Endothelial cell (in vitro differentiated cells): ENCODE measurements around the gene DFFA. TPM values are rescaled to one million over a fixed set of nuclear protein-coding genes. Genes with fewer than 3 reads are reported as not detected.

Experiments
- DNase-seq: peaks from one replicate; pipeline ENCODE4 v3.0.0; 2021; ENCODE audit warnings: low spot score
- H3K27ac Mint-ChIP-seq: one replicate; pipeline ENCODE4 v1.8.0; 2021; ENCODE audit warnings: mixed read lengths, inconsistent platforms; ENCODE audit not compliant: unreplicated experiment
- H3K27me3 Mint-ChIP-seq: one replicate; pipeline ENCODE4 v1.8.0; 2021; ENCODE audit warnings: mild to moderate bottlenecking, moderate library complexity, mixed read lengths, inconsistent platforms; ENCODE audit not compliant: unreplicated experiment
- H3K36me3 Mint-ChIP-seq: one replicate; pipeline ENCODE4 v1.8.0; 2021; ENCODE audit warnings: mild to moderate bottlenecking, low read depth, mixed read lengths, inconsistent platforms; ENCODE audit not compliant: unreplicated experiment
- H3K4me1 Mint-ChIP-seq: one replicate; pipeline ENCODE4 v1.8.0; 2021; ENCODE audit warnings: mild to moderate bottlenecking, mixed read lengths, inconsistent platforms; ENCODE audit not compliant: unreplicated experiment
- H3K4me3 Mint-ChIP-seq: one replicate; pipeline ENCODE4 v1.8.0; 2021; ENCODE audit warnings: mild to moderate bottlenecking, mixed read lengths, inconsistent platforms; ENCODE audit not compliant: unreplicated experiment
- H3K9me3 Mint-ChIP-seq: one replicate; pipeline ENCODE4 v1.8.0; 2021; ENCODE audit warnings: mixed read lengths, inconsistent platforms; ENCODE audit not compliant: unreplicated experiment
- CTCF ChIP-seq: fragments of 200-600 bp; sonication (generic); IDR thresholded peaks from one replicate; pipeline ENCODE4 v1.5.0; 2021; ENCODE audit warnings: antibody characterized with exemption; ENCODE audit not compliant: unreplicated experiment
- total RNA-seq: library from RNA; stranded (reverse); fragmentation: NEBNext Ultra II Directional; extraction: Animal tissue kit (Norgen Biotek cat#: 25700); gene quantifications from one replicate; pipeline ENCODE4 v1.2.1, GENCODE V29; 2021; ENCODE audit not compliant: unreplicated experiment

DFFA gene
- total RNA-seq, 1 donor from 2014 or later: 77.1 TPM

GRCh38 chr1:10444795-10445397 is 27.4 kb downstream of the DFFA start:
- TF ChIP-seq CTCF: no peak
- Mint-ChIP-seq H3K27ac (no peak overlapping the region), H3K9me3 (no peaks in the 10 kb centered on the region), H3K27me3 (no peaks in the 10 kb centered on the region), H3K36me3 (no peaks in the 10 kb centered on the region), H3K4me1 (peaks cover 6% of the 10 kb centered on the region), H3K4me3 (no peak overlapping the region)
- DNase-seq: no peak

- no peak for DNase-seq
- H3K36me3 Mint-ChIP-seq: no peaks in the 10 kb centered on the region
- no peaks in the 10 kb centered on the region for H3K4me1 Mint-ChIP-seq
- no peak overlapping the region for H3K4me3 Mint-ChIP-seq
- no peak for TF ChIP-seq CTCF
- no peak overlapping the region for H3K27ac Mint-ChIP-seq
- H3K9me3 Mint-ChIP-seq: no peaks in the 10 kb centered on the region
- no peaks in the 10 kb centered on the region for H3K27me3 Mint-ChIP-seq
Observed at GRCh38 chr1:10444248-10444647, 28.1 kb downstream of the DFFA start.

- H3K4me3 Mint-ChIP-seq: no peak overlapping the region
- no peaks in the 10 kb centered on the region for H3K36me3 Mint-ChIP-seq
- no peaks in the 10 kb centered on the region for H3K4me1 Mint-ChIP-seq
- H3K27ac Mint-ChIP-seq: no peak overlapping the region
- DNase-seq: no peak
- TF ChIP-seq CTCF: no peak
- H3K27me3 Mint-ChIP-seq: peaks cover 2% of the 10 kb centered on the region
- no peaks in the 10 kb centered on the region for H3K9me3 Mint-ChIP-seq
Observed at GRCh38 chr1:10440794-10441193, 31.5 kb downstream of the DFFA start.

GRCh38 chr1:10440305-10440704 is 32.0 kb downstream of the DFFA start:
- Mint-ChIP-seq H3K4me3 (no peak overlapping the region), H3K27me3 (peaks cover 2% of the 10 kb centered on the region), H3K36me3 (no peaks in the 10 kb centered on the region), H3K27ac (no peak overlapping the region), H3K4me1 (no peaks in the 10 kb centered on the region), H3K9me3 (no peaks in the 10 kb centered on the region)
- TF ChIP-seq CTCF: no peak
- no peak for DNase-seq

- Mint-ChIP-seq H3K27me3 (peaks cover 4% of the 10 kb centered on the region), H3K9me3 (no peaks in the 10 kb centered on the region), H3K27ac (no peak overlapping the region), H3K36me3 (no peaks in the 10 kb centered on the region), H3K4me1 (no peaks in the 10 kb centered on the region), H3K4me3 (no peak overlapping the region)
- DNase-seq: no peak
- no peak for TF ChIP-seq CTCF
Observed at GRCh38 chr1:10438677-10439163, 33.6 kb downstream of the DFFA start.
